ENCODE results near the gene S1PR1. TPM values are rescaled to one million over a fixed set of nuclear protein-coding genes. Genes with fewer than 3 reads are reported as not detected.
A peak's percentile ranks its signal among the peaks of the same experiment; 100 is the strongest.
"Not testable (repeated sequence)": the region's sequence is repeated elsewhere in the genome, so short reads cannot be mapped to it uniquely, and the experiment has no call there.

The S1PR1 gene
- total RNA-seq, 1 donor from 2014 or later, result 134 TPM

GRCh38 chr1:101221945-101222429 is 14.8 kb upstream of the S1PR1 start:
- TF ChIP-seq CTCF (IDR thresholded peaks at IDR 0.05), result no peak
- H3K4me3 ChIP-seq, result no peak overlapping the region
- DNase-seq, result no peak
- no peak overlapping the region for H3K27ac ChIP-seq
- no peak for ATAC-seq
- H3K36me3 ChIP-seq, result no peaks in the 10 kb centered on the region
- H3K4me1 ChIP-seq, result no peaks in the 10 kb centered on the region
- intact Hi-C loops (cut with DNase I), result no loop called here
- no peaks in the 10 kb centered on the region for H3K27me3 ChIP-seq
- no peaks in the 10 kb centered on the region for H3K9me3 ChIP-seq

- Histone ChIP-seq H3K9me3 (no peaks in the 10 kb centered on the region), H3K4me1 (no peaks in the 10 kb centered on the region), H3K4me3 (no peak overlapping the region), H3K27ac (no peak overlapping the region), H3K36me3 (no peaks in the 10 kb centered on the region), H3K27me3 (no peaks in the 10 kb centered on the region)
- TF ChIP-seq CTCF (IDR thresholded peaks at IDR 0.05), result no peak
- intact Hi-C loops (cut with DNase I), result no loop called here
- DNase-seq (no peak), ATAC-seq (no peak)
Measured at GRCh38 chr1:101227837-101228236, 9.0 kb upstream of the S1PR1 start.

GRCh38 chr1:101228424-101229134 is 8.2 kb upstream of the S1PR1 start:
- no peak overlapping the region for H3K27ac ChIP-seq
- no peaks in the 10 kb centered on the region for H3K4me1 ChIP-seq
- no peaks in the 10 kb centered on the region for H3K36me3 ChIP-seq
- intact Hi-C loops (cut with DNase I), result no loop called here
- no peak for ATAC-seq
- no peak for DNase-seq
- no peak for TF ChIP-seq CTCF (IDR thresholded peaks at IDR 0.05)
- H3K9me3 ChIP-seq, result no peaks in the 10 kb centered on the region
- no peak overlapping the region for H3K4me3 ChIP-seq
- H3K27me3 ChIP-seq, result no peaks in the 10 kb centered on the region

GRCh38 chr1:101232182-101232581 is 4.6 kb upstream of the S1PR1 start:
- H3K4me1 ChIP-seq; H3K9me3 ChIP-seq; DNase-seq; H3K27me3 ChIP-seq; intact Hi-C loops (cut with DNase I); ATAC-seq; H3K27ac ChIP-seq; H3K4me3 ChIP-seq; H3K36me3 ChIP-seq: not testable (repeated sequence)

GRCh38 chr1:101233495-101233894 is 3.3 kb upstream of the S1PR1 start:
- TF ChIP-seq CTCF (IDR thresholded peaks at IDR 0.05), result no peak
- intact Hi-C loops (cut with DNase I), result no loop called here
- H3K36me3 ChIP-seq, result no peaks in the 10 kb centered on the region
- H3K9me3 ChIP-seq, result no peaks in the 10 kb centered on the region
- ATAC-seq (no peak), DNase-seq (no peak)
- H3K27ac ChIP-seq, result no peak overlapping the region
- no peaks in the 10 kb centered on the region for H3K27me3 ChIP-seq
- H3K4me1 ChIP-seq, result no peaks in the 10 kb centered on the region
- no peak overlapping the region for H3K4me3 ChIP-seq

- Histone ChIP-seq H3K36me3 (peaks cover 5% of the 10 kb centered on the region), H3K27me3 (no peaks in the 10 kb centered on the region), H3K4me1 (no peaks in the 10 kb centered on the region), H3K4me3 (peak overlapping the region; percentile 62), H3K27ac (peak overlapping the region; percentile 90), H3K9me3 (no peaks in the 10 kb centered on the region)
- TF ChIP-seq CTCF (IDR thresholded peaks at IDR 0.05), result no peak
- DNase-seq (no peak), ATAC-seq (no peak)
- intact Hi-C loops (cut with DNase I), result no loop called here
Measured at GRCh38 chr1:101235216-101235695, 1.6 kb upstream of the S1PR1 start.

Data from upper lobe of right lung (tissue), 1 donor.